Lung (tissue), 12 donors: Measurements from ENCODE around the gene CACNB4. TPM values are rescaled to one million over a fixed set of nuclear protein-coding genes. Genes with fewer than 3 reads are reported as not detected.

Source experiments
- ATAC-seq: fragments of 200-7000 bp; cut with Tn5 transposase; one replicate; pipeline ENCODE4 v1.9.1; 2020; ENCODE audit warnings: moderate number of reproducible peaks; ENCODE audit not compliant: insufficient read depth, low FRiP score
- DNase-seq, 3 donors: peaks; one replicate each; pipeline ENCODE4 v3.0.0-alpha.2; 2013 to 2017
- H3K27ac ChIP-seq, 2 donors: one replicate each; pipeline ENCODE4 v1.5.1; 2013; ENCODE audit warnings: mild to moderate bottlenecking in 2 of 2, moderate library complexity in 2 of 2, control low read depth in 1 of 2, inconsistent platforms in 1 of 2, low read depth in 1 of 2, low read length in 1 of 2
- H3K27me3 ChIP-seq, 3 donors: one replicate each; pipeline ENCODE4 v1.5.1; 2013; ENCODE audit warnings: low read length in 2 of 3; ENCODE audit not compliant: control insufficient read depth in 3 of 3, insufficient read depth in 3 of 3
- H3K36me3 ChIP-seq, 4 donors: one replicate each; pipeline ENCODE4 v1.5.1; 2013; ENCODE audit warnings: low read length in 4 of 4, mild to moderate bottlenecking in 1 of 4, moderate library complexity in 1 of 4; ENCODE audit not compliant: control insufficient read depth in 4 of 4, insufficient read depth in 4 of 4
- H3K4me1 ChIP-seq, 5 donors: one replicate each; pipeline ENCODE4 v1.5.1; 2013; ENCODE audit warnings: low read length in 5 of 5, mild to moderate bottlenecking in 2 of 5, moderate library complexity in 1 of 5; ENCODE audit not compliant: control insufficient read depth in 5 of 5, insufficient read depth in 5 of 5
- H3K4me3 ChIP-seq: one replicate; pipeline ENCODE4 v1.5.1; 2013; ENCODE audit warnings: mild to moderate bottlenecking, control low read depth, moderate library complexity
- H3K9ac ChIP-seq, 2 donors: one replicate each; pipeline ENCODE4 v1.5.1; 2013; ENCODE audit warnings: low read length in 2 of 2, control low read depth in 1 of 2; ENCODE audit not compliant: insufficient read depth in 1 of 2
- H3K9me3 ChIP-seq, 4 donors: one replicate each; pipeline ENCODE4 v1.5.1; 2013; ENCODE audit warnings: low read length in 3 of 4, mild to moderate bottlenecking in 1 of 4, moderate library complexity in 1 of 4; ENCODE audit not compliant: control insufficient read depth in 4 of 4, insufficient read depth in 3 of 4
- CTCF ChIP-seq: IDR thresholded peaks from 2 replicates; pipeline ENCODE4 v1.5.1; 2012; ENCODE audit warnings: mild to moderate bottlenecking; ENCODE audit errors: control extremely low read depth, extremely low read depth
- WGBS, 2 donors: extraction: QIAGEN DNeasy Blood & Tissue Kit; methylation state at CpG; one replicate each; pipeline ENCODE4 v1.1.7; 2013; 5-methylcytosine and 5-hydroxymethylcytosine counted together
- polyA plus RNA-seq, 2 donors: library from polyadenylated mRNA; stranded (reverse); fragments of 200-250 nt; gene quantifications; one replicate each; pipeline ENCODE4 v1.2.1, GENCODE V29; 2013
- total RNA-seq, 2 donors: library from RNA; depleted of rRNA in 1 of 2; stranded (reverse); fragments of >200 nt in 1 of 2; gene quantifications; one replicate each; pipeline ENCODE4 v1.2.1, GENCODE V29; 2014 to 2021
- donor health status: control.
- donor health status: control.
- donor health status: Bipolar disorder and iron deficiency.
- donor health status: healthy.
- donor health status: DM: yes; HTN: yes; CAD: no.

CACNB4 gene
- total and polyA plus RNA-seq, 4 donors: 0.57 to 10.9 (median 5.5) TPM

GRCh38 chr2:151792589-151792988 is 306.3 kb downstream of the CACNB4 start:
- H3K27ac ChIP-seq: no peak overlapping the region
- WGBS, 2 donors: 95 to 98% methylated on average over 4 of the region's 4 CpGs
- H3K9me3 ChIP-seq: no peaks in the 10 kb centered on the region
- TF ChIP-seq CTCF: no peak
- no peak overlapping the region for H3K4me3 ChIP-seq
- no peak overlapping the region for H3K9ac ChIP-seq
- H3K27me3 ChIP-seq: no peaks in the 10 kb centered on the region
- ATAC-seq (no peak), DNase-seq (no peak)
- peaks cover 0 to 7% (median 3%) of the 10 kb centered on the region in 4 donors for H3K36me3 ChIP-seq
- no peaks in the 10 kb centered on the region for H3K4me1 ChIP-seq

- no peak overlapping the region for H3K9ac ChIP-seq
- no peak for DNase-seq
- 98 to 99% methylated on average over 3 of the region's 3 CpGs for WGBS, 2 donors
- H3K4me1 ChIP-seq: no peaks in the 10 kb centered on the region
- no peak overlapping the region for H3K27ac ChIP-seq
- no peak for TF ChIP-seq CTCF
- H3K36me3 ChIP-seq: peaks cover 0 to 7% (median 3%) of the 10 kb centered on the region in 4 donors
- H3K9me3 ChIP-seq: no peaks in the 10 kb centered on the region
- no peaks in the 10 kb centered on the region for H3K27me3 ChIP-seq
- no peak overlapping the region for H3K4me3 ChIP-seq
- ATAC-seq: no peak
These were observed 307.3 kb downstream of the CACNB4 start for GRCh38 chr2:151791545-151791944.

GRCh38 chr2:151790689-151791088 is 308.2 kb downstream of the CACNB4 start:
- Histone ChIP-seq H3K27me3 (no peaks in the 10 kb centered on the region), H3K9me3 (no peaks in the 10 kb centered on the region), H3K9ac (no peak overlapping the region), H3K4me1 (no peaks in the 10 kb centered on the region), H3K27ac (no peak overlapping the region), H3K36me3 (peaks cover 1 to 7% (median 2%) of the 10 kb centered on the region in 4 donors), H3K4me3 (no peak overlapping the region)
- no peak for DNase-seq
- TF ChIP-seq CTCF: no peak
- no peak for ATAC-seq
- 95 to 100% methylated on average over 1 of the region's 1 CpG for WGBS, 2 donors
